NCI-H748 treated with DMSO at 0.1 percent for 48 hours (cell line): ENCODE data around the gene TNNT3.
"Not testable (repeated sequence)": the region's sequence is repeated elsewhere in the genome, so short reads cannot be mapped to it uniquely, and the experiment has no call there.

Experiments used
- DNase-seq: peaks from one replicate; lab custom pipeline; 2025; lab: John Stamatoyannopoulos, UW

Gene TNNT3

GRCh38 chr11:1919391-1920127 is at the start of gene TNNT3:
TSS of gene TNNT3 (plus strand) at chr11:1919703. CDS start at chr11:1922875, 3,172 bp downstream.
- no peak for DNase-seq

GRCh38 chr11:1870326-1870696 is 49.2 kb upstream of the TNNT3 start:
- DNase-seq: no peak

- DNase-seq: no peak
Measured at GRCh38 chr11:1870721-1871466, 48.6 kb upstream of the TNNT3 start.

- DNase-seq: no peak
Measured at GRCh38 chr11:1871531-1871930, 48.0 kb upstream of the TNNT3 start.

GRCh38 chr11:1872267-1872985 is 47.1 kb upstream of the TNNT3 start:
- DNase-seq: no peak

- DNase-seq: no peak
Measured at GRCh38 chr11:1873048-1873812, 46.3 kb upstream of the TNNT3 start.

GRCh38 chr11:1873813-1874150 is 45.7 kb upstream of the TNNT3 start:
- DNase-seq: not testable (repeated sequence)

- not testable (repeated sequence) for DNase-seq
Measured at GRCh38 chr11:1874441-1875092, 44.9 kb upstream of the TNNT3 start.

GRCh38 chr11:1875093-1875850 is 44.2 kb upstream of the TNNT3 start:
- DNase-seq: no peak

- not testable (repeated sequence) for DNase-seq
Measured at GRCh38 chr11:1875851-1876301, 43.6 kb upstream of the TNNT3 start.

- DNase-seq: no peak
Measured at GRCh38 chr11:1876361-1877063, 43.0 kb upstream of the TNNT3 start.

- no peak for DNase-seq
Measured at GRCh38 chr11:1877211-1878136, 42.0 kb upstream of the TNNT3 start.

GRCh38 chr11:1878137-1879031 is 41.1 kb upstream of the TNNT3 start:
- no peak for DNase-seq

- no peak for DNase-seq
Measured at GRCh38 chr11:1879342-1879940, 40.1 kb upstream of the TNNT3 start.

GRCh38 chr11:1879941-1880720 is 39.4 kb upstream of the TNNT3 start:
- no peak for DNase-seq

- no peak for DNase-seq
Measured at GRCh38 chr11:1880746-1881441, 38.6 kb upstream of the TNNT3 start.
